Hypothalamus (tissue), 51 donors: Measurements from ENCODE around the gene STAT6.

Experiments
- DNase-seq, 51 donors: peaks; one replicate each; lab custom pipeline; 2025; lab: John Stamatoyannopoulos, UW

STAT6 gene

DNA sequence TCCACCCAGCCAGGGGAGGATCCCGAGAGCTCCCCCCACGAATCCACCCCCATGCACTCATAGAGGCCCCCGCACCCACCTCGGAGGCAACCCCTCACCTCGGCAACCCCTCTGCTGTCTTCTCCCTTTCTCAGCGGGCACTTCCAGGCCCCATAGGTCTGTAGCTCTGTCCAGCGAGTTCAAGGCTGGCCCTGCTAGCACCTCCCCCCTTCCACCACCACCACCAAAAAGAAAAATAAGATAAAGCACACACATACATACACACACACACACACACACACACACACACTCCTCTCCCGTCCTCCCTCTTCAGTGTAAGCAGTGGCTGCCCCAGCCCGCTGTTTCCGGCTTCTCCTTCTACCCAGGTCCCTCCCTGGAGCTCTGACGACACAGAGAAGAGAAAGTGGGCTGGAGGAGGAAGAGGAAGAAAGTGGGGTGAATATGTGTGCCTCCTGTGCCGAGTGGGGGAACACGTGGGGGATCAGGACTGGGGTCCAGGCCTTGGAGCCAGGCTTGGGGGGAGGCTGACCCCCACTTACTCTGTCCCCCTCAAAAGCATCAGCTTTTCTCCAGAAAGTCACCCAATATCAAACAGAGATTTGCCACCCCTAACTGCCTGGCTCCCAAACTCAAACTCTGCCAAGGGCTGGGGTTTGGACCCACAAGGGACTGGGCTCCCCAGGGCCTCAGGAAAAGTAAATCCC lies at the start of gene STAT6:
TSS of gene STAT6 (minus strand) at position 332 of the 704 bp plus-strand sequence. CDS start 3,084 bp downstream, outside the sequence.
- DNase-seq: peak in 27 of 51 donors; percentile 19 to 78 (median 36)

DNA sequence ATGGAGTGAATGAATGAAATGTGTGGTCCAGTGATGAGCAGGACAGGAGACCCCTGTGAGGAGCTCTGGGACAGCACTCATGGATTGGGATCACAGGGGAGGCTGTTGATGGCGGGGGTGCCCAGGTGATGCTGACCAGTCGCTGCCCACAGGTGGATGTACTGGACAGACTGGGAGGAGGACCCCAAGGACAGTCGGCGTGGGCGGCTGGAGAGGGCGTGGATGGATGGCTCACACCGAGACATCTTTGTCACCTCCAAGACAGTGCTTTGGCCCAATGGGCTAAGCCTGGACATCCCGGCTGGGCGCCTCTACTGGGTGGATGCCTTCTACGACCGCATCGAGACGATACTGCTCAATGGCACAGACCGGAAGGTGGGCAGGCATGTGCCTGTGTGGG lies 49.6 kb upstream of the STAT6 start:
- DNase-seq: no peak

DNA sequence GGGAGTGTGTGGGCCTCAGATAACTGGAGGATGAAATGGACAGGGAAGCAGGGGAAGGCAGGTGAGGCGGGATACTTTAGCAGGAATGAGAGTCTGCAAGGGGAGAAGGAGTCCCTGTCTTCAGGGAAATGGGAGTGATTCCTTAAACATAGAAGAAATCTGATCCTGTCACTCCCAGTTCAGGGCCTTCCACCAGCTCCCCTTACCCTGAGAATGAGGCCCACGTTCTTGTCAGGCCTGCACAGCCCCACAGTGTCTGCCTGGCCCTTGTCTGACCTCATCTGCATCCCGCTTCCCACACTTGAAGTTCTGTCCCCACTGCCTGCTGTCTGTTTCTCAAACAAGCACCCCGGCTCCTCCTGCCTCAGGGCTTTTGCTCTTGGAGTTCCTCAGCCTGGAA lies 48.9 kb upstream of the STAT6 start:
- no peak for DNase-seq

DNA sequence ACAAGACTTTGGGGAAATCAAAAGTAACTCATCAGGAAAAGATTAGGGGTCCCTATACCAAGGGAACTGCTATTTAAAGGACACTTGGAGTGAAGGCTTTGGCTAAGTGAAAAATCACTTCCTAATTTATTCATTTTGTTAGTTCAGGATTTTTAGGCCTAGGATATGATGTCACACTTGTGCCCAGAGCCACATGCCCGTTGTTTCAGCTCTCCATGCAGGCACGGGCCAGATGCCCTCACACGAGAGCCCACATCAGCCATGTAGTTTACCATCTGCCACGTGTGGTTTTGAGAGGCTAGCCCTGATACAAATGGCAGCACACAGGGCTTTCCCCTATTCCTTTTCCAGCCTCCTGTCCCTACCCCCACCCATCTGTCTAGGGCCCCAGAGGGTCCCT lies 48.1 kb upstream of the STAT6 start:
- DNase-seq: no peak

- DNase-seq: no peak
Measured at GRCh38 chr12:57158665-57159064, 47.5 kb upstream of the STAT6 start.

- no peak for DNase-seq
Measured at GRCh38 chr12:57158186-57158585, 47.0 kb upstream of the STAT6 start.

GRCh38 chr12:57157588-57158173 lies 46.5 kb upstream of the STAT6 start:
- peak in 1 of 51 donors; percentile 21 for DNase-seq

- DNase-seq: peak in 9 of 51 donors; percentile 8 to 30 (median 20)
Measured at GRCh38 chr12:57156701-57157403, 45.7 kb upstream of the STAT6 start.

- no peak for DNase-seq
Measured at GRCh38 chr12:57154804-57155434, 43.8 kb upstream of the STAT6 start.

GRCh38 chr12:57154076-57154475 lies 42.9 kb upstream of the STAT6 start:
- DNase-seq: no peak

GRCh38 chr12:57153415-57153997 lies 42.3 kb upstream of the STAT6 start:
- no peak for DNase-seq

DNA sequence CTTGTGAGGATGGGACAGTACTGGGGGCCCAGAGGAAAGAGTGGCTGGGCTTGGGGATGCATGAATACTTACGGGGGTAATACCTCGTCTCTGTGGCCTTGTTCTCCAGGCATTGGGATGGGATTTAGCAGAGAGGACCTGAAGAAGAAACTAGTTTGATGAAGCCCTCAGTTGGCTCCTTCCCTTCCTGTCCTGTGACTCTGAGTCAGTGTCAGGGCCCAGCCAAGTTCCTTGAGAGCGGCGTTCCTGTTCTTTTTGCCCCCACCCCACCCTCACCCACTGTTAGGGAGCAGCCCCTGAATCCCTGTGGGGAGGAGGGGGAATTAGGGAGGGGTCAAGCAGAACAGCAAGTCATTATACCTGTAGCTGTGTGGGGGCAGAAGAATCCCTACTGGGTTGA lies 41.5 kb upstream of the STAT6 start:
- peak in 12 of 51 donors; percentile 12 to 61 (median 35) for DNase-seq

- peak in 18 of 51 donors; percentile 22 to 65 (median 32) for DNase-seq
Measured at GRCh38 chr12:57151741-57152630, 40.8 kb upstream of the STAT6 start.

DNA sequence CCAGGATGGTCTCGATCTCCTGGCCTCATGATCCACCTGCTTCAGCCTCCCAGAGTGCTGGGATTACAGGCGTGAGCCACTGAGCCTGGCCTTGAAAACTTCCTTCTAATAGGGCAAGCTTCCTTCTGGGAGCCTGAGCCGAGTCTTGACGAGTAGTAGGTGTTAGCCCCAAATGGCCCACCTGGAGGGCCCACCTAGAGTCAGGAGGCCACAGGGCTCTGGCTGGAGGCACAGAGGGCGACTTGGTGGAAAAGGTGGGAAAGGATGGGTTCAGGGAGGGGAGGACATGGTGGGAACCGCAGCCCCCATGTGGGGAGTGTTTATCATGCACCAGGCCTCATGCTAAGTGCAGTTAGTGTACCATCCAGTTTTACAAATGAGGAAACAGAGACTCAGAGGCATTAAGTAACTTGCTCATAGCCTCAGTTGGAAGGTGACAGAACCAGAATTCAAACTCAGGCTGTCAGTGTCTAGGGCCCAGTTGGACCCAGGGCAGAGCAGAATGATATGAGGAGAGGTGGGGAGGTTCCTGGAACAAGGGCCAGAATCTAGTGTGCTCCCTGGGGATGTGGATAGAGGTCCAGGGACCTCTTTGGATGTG lies 39.3 kb upstream of the STAT6 start:
- no peak for DNase-seq

DNA sequence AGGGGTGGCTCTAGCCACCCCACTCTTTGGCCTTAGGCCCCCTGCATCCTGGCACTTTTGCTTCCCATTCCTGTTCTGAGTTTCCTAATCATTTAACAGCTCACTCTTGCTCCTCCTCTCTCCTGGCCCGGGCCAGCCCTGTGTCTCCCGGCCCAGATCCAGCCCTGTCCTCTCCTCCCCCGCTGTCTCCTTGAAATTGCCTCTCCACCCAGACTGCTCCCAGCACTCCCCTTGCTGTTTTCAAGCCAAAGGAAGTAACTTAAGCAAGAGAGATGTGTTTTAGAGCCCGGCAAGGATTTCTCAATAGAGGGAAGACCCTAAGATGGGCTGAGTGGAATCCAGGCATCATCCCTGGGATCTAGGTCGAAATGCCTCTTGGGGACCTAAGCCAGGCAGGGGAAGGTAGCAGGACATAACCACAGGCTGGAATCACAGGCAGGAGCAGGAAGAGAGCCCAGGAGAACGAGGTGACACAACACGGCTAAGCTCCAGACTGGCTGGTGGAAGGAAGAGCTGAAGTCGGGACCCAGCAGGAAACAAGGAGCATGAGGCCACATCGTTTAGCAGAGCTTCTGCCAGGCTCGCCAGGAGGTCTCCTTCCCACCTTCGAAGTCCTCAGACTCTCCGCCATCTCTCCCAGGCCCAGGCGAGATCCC lies 38.2 kb upstream of the STAT6 start:
- DNase-seq: peak in 3 of 51 donors; percentile 12 to 38 (median 35)

DNA sequence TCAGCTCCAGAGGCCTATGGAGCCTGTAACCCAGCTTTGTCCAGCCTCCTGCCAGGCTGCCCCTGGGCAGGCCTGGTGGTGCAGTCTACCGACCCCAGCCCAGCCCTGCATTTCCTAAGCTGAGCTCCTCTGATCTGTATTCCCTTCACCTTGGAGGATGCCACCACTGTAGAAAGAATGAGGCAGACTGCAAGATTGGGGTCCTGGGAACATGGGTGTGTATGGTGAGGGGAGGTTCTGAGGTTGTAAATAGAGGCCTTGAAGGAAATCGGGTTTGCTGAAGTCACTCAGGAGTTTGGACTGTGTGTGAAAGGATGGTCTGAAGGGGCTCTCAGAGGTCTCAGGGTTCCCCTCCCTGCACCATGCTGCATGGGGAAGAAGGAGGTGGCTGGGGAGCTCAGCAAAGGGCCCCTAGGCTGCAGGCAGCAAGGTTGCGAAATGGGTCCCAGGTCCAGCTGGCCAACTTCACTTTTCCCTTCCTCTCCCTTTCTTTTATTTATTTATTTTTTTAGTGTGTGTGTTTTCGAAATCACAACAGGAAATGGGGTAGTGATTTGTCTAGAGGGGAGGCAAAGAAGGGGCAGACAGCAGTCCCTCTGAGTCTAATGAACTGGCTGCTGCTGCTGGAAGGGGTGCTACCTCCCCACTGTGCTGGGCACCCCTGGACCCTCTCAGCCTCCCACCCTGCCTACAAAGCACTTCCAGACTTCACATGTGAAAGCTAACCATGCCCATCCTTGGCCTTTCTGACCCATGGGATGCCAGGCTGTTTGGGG lies 37.5 kb upstream of the STAT6 start:
- DNase-seq: peak in 10 of 51 donors; percentile 10 to 35 (median 24)

DNA sequence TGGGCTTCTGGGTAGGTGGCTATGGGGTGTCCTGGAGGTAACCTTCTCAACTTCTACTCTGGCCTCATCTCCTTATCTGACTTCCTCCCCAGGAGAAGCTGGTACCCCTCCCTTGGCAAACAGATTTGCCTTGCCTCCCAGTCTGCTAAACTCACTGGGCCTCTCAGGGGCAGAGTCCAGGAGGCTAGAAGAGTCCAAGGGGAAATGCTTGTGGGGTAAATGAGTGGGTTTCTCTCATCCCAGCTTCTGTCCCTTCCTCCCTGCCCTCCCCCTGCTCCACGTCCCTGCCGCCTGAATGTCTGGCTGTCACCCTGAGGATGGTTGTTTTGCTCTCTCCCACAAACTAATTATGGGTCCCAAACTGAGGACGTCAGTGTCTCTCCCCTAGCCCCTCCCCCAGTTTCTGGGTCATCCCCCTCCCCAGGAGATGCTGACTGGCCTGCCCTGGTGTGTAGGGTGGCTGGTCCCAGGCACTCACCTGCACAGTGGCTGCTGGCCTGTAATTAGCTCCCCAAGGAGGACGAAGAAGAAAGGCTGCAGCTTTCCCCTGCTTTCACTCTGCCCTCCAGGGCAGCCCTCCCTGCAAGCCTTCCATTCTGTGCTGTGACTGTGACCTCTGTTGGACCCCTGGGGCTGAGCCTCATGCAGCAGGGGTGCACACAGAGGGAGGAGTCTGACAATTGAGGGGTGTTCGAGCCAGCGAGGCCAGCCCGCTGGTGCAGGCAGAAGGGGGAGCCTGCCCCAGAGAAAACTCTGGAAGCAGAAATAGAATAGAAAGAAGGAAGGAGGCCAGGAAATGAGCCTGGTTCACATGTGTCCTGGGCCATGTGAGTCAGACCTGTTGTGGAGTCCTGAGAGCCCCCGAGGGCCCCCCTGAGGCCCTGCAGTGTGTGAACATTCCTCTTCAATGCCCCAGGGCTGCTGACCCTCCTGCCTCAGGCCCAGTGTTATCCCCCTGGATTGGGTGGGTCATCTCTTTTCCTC lies 36.1 kb upstream of the STAT6 start, which contains the start of gene LRP1-AS:
TSS of gene LRP1-AS (minus strand) at position 659 of the 984 bp plus-strand sequence.
- peak in 1 of 51 donors; percentile 26 for DNase-seq
